Stimulated activated naive B cell treated with anti-CD40 and anti-IgM and Interleukin-4, amounts not matched to agents 10 μg/mL and 1 μg/mL and 100 μg/mL, for 72 hours (primary cell): ENCODE results near the gene BAIAP2.

Experiments
- ATAC-seq, 2 donors: fragments of 150-1000 bp; cut with Tn5 transposase; replicated peaks; 2 replicates each; pipeline ENCODE4 v1.10.0; 2021; ENCODE audit warnings: moderate library complexity in 1 of 2
- DNase-seq: peaks from one replicate; pipeline ENCODE4 v3.0.0; 2021
- H3K27ac Mint-ChIP-seq: one replicate; pipeline ENCODE4 v1.8.0; 2022; ENCODE audit warnings: mild to moderate bottlenecking, mixed read lengths
- H3K27me3 Mint-ChIP-seq, 2 donors: one replicate each; pipeline ENCODE4 v1.8.0; 2022; ENCODE audit warnings: mixed read lengths in 2 of 2
- H3K36me3 Mint-ChIP-seq, 2 donors: one replicate each; pipeline ENCODE4 v1.8.0; 2022; ENCODE audit warnings: mixed read lengths in 2 of 2, mild to moderate bottlenecking in 1 of 2
- H3K4me1 Mint-ChIP-seq, 2 donors: one replicate each; pipeline ENCODE4 v1.8.0; 2022; ENCODE audit warnings: mixed read lengths in 2 of 2, mild to moderate bottlenecking in 1 of 2
- H3K4me3 Mint-ChIP-seq, 2 donors: one replicate each; pipeline ENCODE4 v1.8.0; 2022; ENCODE audit warnings: mild to moderate bottlenecking in 2 of 2, mixed read lengths in 2 of 2, moderate library complexity in 1 of 2
- H3K9me3 Mint-ChIP-seq, 2 donors: one replicate each; pipeline ENCODE4 v1.8.0; 2022; ENCODE audit warnings: mixed read lengths in 2 of 2, mild to moderate bottlenecking in 1 of 2

The BAIAP2 gene

DNA sequence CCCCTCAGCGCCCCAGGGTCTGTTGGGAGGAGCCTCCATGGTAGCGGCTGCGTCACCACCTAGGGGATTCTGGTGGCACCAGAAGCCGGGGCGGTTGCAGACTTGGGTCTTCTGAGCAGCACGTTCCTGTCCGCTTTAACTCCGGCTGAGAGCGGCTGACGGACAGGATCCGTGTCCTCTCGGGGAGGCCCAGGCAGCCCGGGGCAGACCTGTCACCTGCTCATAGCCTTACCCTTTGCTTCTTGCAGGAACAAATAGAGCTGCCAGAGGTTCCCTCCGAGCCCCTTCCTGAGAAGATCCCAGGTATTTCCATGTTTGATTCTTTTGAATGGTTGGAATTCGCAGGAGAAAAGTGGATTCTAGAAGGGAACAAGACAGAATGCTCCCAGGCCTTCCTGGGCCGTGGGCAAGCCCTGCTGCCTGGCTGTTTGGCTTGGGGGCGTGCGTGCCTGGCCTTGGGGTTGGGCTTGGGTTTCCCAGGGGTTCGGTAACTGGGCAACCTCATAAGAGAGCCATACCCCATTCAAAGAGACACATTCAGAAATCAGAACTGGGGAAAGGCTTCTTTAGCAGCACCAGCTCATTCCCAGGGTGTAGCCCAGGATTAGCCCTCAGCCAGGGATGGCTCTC is 36.7 kb upstream of the BAIAP2 start:
- DNase-seq = no peak

DNA sequence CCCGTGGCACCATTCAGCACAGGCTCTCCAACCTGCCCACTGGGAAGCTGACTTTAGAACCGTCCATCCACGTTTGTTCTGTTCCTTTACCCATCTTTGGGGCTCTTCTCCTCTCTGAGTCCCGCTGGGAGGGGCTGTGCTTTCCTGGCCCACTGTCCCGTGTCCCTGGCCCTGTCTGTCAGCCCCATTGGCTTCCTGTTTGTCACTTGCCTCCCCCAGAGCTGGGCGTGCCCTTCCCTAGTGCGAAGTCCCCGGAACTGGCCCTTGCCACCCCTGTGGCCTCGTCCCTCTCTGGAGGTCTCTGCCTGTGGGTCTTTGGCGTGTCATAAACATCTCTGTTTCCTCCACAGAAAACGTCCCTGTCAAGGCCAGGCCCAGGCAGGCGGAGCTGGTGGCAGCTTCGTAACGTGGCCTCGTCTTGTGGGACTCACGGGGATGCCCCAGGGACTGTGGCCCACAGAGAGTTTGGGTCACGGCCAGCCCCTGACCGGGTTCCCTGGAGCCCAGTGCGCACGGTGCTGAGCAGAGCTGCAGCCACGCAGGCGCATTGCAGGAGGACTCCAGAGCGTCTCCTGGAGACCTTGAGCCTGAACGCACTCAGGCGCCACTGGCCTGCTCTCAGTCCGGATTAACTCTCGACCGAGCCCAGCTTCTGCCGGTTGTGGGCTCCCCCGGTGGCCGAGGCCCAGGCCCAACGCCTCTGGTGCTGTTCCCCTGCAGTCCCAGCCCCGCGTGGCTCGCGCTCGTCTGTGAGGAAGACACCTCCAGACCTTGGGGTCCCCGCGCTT is 36.0 kb upstream of the BAIAP2 start:
- no peak for ATAC-seq
- H3K4me3 Mint-ChIP-seq = no peak overlapping the region

More for the DNA sequence above, 36.7 kb upstream of the BAIAP2 start:
- Mint-ChIP-seq H3K9me3 (no peaks in the 10 kb centered on the region), H3K4me1 (peaks cover 4 to 14% of the 10 kb centered on the region in 2 donors), H3K27ac (no peak overlapping the region), H3K36me3 (peaks cover 35 to 41% of the 10 kb centered on the region in 2 donors), H3K27me3 (peaks cover 6 to 14% of the 10 kb centered on the region in 2 donors), H3K4me3 (no peak overlapping the region)
- no peak for ATAC-seq

DNA sequence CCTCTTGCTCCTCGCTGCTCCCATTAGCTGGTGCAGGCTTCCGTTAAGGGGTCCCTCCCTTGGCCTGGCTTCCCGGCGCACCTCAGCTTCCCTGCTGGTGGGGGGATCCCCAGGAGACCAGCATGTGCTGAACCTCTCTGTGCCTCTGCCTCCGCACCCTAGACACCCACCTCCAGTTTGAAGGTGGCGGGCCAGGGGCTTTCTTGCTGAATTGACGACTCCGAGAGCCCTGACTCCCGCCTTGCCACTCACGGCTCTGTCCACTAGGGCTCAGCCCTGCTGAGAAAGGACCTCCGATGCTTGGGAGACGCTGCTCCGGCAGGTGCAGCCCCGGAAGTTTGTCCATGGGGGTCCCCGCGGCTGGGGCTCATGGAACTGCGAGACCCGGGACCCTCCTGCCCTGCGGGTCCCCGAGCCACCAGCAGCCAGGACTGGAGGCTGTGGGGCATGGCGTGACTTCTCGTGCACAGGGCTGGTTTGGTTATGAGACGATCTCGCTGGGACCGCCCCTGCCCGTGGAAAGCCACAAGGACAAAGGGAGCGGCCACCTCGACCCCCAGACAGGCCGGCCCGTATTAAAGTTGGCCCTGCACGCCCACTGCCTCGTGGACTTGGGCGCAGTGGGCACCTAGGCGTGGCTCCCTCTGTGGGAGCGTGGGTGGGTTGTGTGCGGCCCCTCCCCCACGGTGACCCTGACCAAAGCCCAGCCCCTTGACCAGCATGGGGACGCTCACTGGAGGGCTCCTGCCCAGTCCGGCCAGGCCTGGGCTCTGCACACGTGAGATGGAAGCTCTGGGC is 35.2 kb upstream of the BAIAP2 start:
- Mint-ChIP-seq H3K4me3 (no peak overlapping the region), H3K9me3 (no peaks in the 10 kb centered on the region), H3K36me3 (peaks cover 35 to 38% of the 10 kb centered on the region in 2 donors), H3K27me3 (peaks cover 18 to 24% of the 10 kb centered on the region in 2 donors), H3K27ac (no peak overlapping the region), H3K4me1 (peaks cover 7 to 19% of the 10 kb centered on the region in 2 donors)
- DNase-seq (no peak), ATAC-seq (no peak)

More for the DNA sequence above, 36.0 kb upstream of the BAIAP2 start:
- H3K36me3 Mint-ChIP-seq = peaks cover 35 to 41% of the 10 kb centered on the region in 2 donors
- peaks cover 13 to 21% of the 10 kb centered on the region in 2 donors for H3K27me3 Mint-ChIP-seq
- no peak overlapping the region for H3K27ac Mint-ChIP-seq
- peaks cover 4 to 14% of the 10 kb centered on the region in 2 donors for H3K4me1 Mint-ChIP-seq
- DNase-seq = no peak
- no peaks in the 10 kb centered on the region for H3K9me3 Mint-ChIP-seq

DNA sequence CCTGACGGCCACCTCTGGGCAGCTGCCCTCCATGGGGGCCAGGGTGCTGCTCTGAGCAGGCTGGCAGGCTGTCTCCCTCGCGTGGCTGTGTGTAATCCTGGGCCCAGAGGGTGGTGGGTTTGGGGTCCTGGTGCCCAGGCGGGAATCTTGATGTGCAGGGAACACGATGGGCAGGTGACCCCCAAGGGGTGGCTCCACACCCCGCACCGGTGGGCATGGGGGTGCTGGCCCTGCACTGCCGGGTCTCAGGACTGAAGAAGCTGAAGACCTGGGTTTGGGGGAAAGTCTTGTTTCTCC is 34.7 kb upstream of the BAIAP2 start:
- no peak overlapping the region for H3K4me3 Mint-ChIP-seq
- H3K27me3 Mint-ChIP-seq = peaks cover 21 to 28% of the 10 kb centered on the region in 2 donors
- H3K4me1 Mint-ChIP-seq = peaks cover 8 to 21% of the 10 kb centered on the region in 2 donors
- no peaks in the 10 kb centered on the region for H3K9me3 Mint-ChIP-seq
- no peak for DNase-seq
- no peak overlapping the region for H3K27ac Mint-ChIP-seq
- ATAC-seq = no peak
- peaks cover 32 to 36% of the 10 kb centered on the region in 2 donors for H3K36me3 Mint-ChIP-seq

DNA sequence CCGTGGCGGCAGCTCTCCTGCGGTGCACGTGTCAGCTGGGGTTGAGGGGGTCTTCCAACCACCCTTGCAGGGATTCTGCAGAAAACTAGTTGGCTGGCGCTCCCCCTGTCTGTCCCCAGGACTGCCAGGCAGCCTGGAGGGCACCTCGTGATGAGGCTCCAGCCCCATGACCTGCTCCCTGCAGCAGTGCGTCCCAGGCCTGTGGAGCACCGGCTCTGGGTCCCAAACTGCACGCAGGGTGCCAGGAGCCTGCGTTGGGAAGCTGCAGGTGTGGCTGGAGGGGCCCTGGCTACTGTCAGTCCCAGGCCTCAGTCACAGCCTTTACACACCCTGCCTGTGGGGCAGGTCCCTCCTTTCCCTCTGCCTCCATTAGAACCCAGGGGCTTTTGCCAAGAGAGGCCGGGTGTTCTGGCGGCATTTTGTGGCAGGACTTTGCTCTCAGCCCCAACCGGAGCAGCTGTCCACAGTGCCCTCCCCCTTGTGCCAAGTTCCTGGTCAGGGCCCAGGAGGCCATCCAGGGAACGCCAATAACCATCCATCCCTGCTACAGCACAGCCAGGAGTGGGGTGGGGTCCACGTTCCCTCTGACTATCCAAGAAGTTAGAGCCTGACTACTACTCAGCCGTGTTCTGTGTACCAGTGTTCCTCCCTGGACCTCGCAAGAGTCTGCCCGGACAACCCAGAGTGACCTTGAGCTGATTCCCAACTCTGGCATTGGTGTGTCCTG is 34.2 kb upstream of the BAIAP2 start:
- DNase-seq (no peak), ATAC-seq (no peak)
- Mint-ChIP-seq H3K4me3 (no peak overlapping the region), H3K36me3 (peaks cover 26 to 31% of the 10 kb centered on the region in 2 donors), H3K27ac (peak overlapping the region; percentile 20), H3K4me1 (peaks cover 8 to 21% of the 10 kb centered on the region in 2 donors), H3K27me3 (peaks cover 21 to 28% of the 10 kb centered on the region in 2 donors), H3K9me3 (no peaks in the 10 kb centered on the region)

DNA sequence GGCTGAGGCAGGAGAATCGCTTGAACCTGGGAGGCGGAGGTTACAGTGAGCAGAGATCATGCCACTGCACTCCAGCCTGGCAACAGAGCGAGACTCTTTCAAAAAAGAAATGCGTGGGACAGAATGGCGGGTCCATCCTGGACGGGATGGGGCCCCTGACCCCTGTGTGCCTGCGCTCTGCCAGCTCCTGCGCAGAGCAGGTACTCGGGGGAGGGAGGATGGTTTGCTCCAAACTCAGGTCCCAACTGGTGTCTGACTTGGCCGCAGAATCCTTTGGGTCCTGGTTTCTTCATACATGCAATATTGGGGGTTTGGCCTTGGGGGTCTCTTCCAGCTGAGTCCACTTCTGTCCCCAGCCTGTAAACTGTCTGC is 33.0 kb upstream of the BAIAP2 start:
- Mint-ChIP-seq H3K27ac (no peak overlapping the region), H3K27me3 (peaks cover 25 to 35% of the 10 kb centered on the region in 2 donors), H3K36me3 (peaks cover 18 to 22% of the 10 kb centered on the region in 2 donors), H3K4me1 (peaks cover 8 to 21% of the 10 kb centered on the region in 2 donors), H3K4me3 (no peak overlapping the region), H3K9me3 (no peaks in the 10 kb centered on the region)
- DNase-seq (no peak), ATAC-seq (no peak)

DNA sequence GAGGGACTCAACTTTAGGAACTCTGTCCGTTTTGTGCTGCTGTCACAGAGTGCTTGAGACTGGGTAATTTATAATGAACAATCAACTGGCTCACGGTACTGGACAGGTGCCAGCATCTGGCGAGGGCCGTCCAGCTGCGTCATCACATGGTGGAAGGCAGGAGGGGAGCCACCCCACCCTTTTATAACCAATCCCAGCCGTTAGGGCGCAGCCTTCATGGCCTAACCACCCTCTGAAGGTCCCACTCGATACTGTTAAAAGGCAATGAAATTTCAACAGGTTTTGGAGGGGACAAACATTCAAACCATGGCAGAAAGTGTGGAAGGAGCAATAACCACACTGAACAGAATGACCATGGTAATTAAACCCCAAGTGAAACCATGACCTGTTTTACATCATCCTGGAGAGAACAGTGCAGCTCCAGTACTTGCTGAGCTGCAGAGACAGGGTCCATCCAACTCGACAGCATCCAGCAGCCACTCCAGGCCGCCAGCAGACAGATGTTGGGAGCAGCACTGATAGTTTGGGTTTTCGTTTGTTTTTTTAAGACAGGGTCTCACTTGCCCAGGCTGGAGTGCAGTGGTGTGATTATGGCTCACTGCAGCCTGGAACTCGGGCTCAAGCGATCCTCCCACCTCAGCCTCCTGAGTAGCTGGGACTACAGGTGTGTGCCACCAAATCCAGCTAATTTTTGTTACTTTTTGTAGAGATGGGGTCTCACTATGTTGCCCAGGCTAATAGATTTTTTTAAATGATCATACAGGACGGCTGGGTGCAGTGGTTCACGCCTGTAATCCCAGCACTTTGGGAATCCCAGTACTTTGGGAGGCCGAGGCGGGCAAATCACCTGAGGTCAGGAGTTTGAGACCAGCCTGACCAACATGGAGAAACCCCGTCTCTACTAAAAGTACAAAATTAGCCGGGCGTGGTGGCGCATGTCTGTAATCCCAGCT is 32.3 kb upstream of the BAIAP2 start:
- H3K27ac Mint-ChIP-seq = peak overlapping the region; percentile 47
- no peaks in the 10 kb centered on the region for H3K9me3 Mint-ChIP-seq
- peak overlapping the region in 1 of 2 donors; percentile 27 for H3K4me3 Mint-ChIP-seq
- H3K36me3 Mint-ChIP-seq = peaks cover 15 to 20% of the 10 kb centered on the region in 2 donors
- peaks cover 26 to 35% of the 10 kb centered on the region in 2 donors for H3K27me3 Mint-ChIP-seq
- no peak for ATAC-seq
- no peak for DNase-seq
- peaks cover 8 to 21% of the 10 kb centered on the region in 2 donors for H3K4me1 Mint-ChIP-seq

DNA sequence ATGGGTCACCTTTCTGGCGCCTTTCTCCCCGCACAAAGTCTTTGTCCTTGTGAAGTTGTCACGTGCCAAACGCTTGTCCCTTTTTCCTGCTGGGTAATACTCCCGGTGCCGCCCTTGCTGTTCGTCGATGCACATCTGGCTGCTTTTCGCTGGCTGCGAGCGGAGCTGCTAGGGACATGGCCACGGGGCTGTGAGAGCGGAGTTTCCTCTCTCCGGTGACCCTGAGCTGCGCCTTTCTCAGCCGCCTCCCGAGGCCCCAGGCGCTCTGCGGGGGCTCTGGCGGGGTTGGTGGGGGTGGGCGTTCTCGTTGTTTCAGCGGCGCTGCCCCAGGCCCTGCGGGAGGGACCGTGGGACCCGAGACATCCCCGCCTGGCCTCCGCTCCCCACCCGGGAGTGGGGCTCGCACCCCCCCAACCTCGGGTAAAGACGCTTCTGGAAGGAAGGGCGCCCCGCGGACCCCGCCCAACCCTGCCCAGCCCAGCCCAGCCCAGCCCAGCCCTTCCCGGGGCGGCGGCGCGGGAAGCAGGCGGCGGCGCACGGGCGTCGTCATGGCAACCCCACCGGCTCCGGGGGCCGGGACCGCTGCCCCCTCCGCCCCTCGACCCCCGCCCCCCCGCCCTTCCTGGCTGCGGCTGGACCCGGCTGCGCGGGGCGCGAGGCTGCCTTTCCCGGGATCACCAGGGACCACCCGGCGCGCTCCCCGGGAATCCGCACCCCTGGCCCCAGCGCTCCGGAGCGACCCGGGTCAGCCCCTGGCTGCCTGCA is 31.1 kb upstream of the BAIAP2 start:
- Mint-ChIP-seq H3K4me1 (peaks cover 8 to 21% of the 10 kb centered on the region in 2 donors), H3K4me3 (peak overlapping the region; percentile 45 to 72)

DNA sequence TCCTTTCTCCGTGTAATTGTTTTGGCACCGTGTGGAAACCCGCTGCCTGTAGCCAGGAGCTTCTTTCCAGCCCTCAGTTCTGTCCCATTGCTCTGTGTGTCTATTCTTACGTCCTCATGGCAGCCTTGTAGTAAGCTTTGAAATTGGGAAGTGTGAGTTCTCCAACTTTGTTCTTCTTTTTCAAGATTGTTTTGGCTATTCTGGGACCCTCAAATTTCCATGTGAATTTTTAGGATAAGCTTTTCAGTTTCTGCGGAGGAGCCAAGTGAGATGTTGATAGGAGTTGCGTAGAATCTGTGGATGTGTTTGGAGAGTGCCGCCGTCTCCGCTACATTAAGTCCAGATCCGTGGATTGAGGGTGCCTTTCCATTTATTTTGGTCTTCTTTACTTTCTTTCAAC is 28.1 kb upstream of the BAIAP2 start:
- H3K27me3 Mint-ChIP-seq = peaks cover 26 to 37% of the 10 kb centered on the region in 2 donors
- ATAC-seq = no peak

More for the DNA sequence above, 31.1 kb upstream of the BAIAP2 start:
- DNase-seq (no peak), ATAC-seq (peak; percentile 45 to 46)
- Mint-ChIP-seq H3K9me3 (no peaks in the 10 kb centered on the region), H3K36me3 (peaks cover 12 to 17% of the 10 kb centered on the region in 2 donors), H3K27me3 (peaks cover 26 to 35% of the 10 kb centered on the region in 2 donors), H3K27ac (peak overlapping the region; percentile 43)

DNA sequence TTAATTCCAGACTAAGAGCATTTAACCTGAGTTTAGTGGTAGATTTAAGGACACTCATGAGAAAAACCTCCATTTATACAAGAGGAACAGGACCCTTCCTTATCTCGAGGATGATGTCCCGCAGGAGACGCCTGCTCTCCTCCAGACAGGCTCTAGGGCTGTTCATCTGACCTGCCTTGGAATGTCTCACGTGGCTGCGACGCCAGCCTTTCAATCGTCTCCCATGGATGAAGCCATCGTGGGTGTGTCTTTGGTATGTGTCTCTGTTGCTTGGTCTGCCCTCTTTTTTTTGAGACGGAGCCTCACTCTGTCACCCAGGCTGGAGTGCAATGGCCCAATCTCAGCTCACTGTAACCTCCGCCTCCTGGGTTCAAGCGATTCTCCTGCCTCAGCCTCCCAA is 26.8 kb upstream of the BAIAP2 start:
- Mint-ChIP-seq H3K9me3 (peaks cover 9 to 12% of the 10 kb centered on the region in 2 donors), H3K27ac (no peak overlapping the region), H3K4me3 (no peak overlapping the region), H3K27me3 (peaks cover 21 to 32% of the 10 kb centered on the region in 2 donors), H3K36me3 (peaks cover 7 to 10% of the 10 kb centered on the region in 2 donors), H3K4me1 (peaks cover 7 to 14% of the 10 kb centered on the region in 2 donors)
- no peak for ATAC-seq
- no peak for DNase-seq

More for the DNA sequence above, 28.1 kb upstream of the BAIAP2 start:
- Mint-ChIP-seq H3K4me1 (peaks cover 7 to 21% of the 10 kb centered on the region in 2 donors), H3K36me3 (peaks cover 7% of the 10 kb centered on the region in 2 donors), H3K4me3 (no peak overlapping the region), H3K9me3 (peaks cover 8 to 9% of the 10 kb centered on the region in 2 donors), H3K27ac (no peak overlapping the region)
- DNase-seq = no peak

DNA sequence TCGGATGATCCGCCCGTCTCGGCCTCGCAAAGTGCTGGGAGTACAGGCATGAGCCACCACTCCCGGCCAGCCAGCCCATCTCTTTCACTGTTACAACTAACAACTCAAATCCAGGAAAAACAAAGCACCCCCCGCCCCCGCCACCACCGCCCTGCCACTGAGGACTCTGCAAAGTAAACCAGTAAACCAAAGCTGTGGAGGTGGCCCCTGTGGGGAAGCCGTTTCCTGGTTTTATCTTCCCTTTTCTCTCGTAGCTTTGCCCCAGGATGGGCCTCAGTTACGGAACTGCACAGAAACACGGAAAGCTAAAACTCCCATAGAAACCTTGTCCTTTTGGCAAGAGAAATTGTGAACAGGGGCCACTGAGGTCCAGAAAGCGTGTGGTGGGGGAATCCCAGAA is 25.8 kb upstream of the BAIAP2 start:
- Mint-ChIP-seq H3K9me3 (peaks cover 9 to 12% of the 10 kb centered on the region in 2 donors), H3K27me3 (peaks cover 12 to 25% of the 10 kb centered on the region in 2 donors), H3K4me3 (no peak overlapping the region), H3K36me3 (peaks cover 7 to 10% of the 10 kb centered on the region in 2 donors), H3K27ac (no peak overlapping the region), H3K4me1 (peaks cover 5 to 7% of the 10 kb centered on the region in 2 donors)
- DNase-seq = no peak
- ATAC-seq = no peak

DNA sequence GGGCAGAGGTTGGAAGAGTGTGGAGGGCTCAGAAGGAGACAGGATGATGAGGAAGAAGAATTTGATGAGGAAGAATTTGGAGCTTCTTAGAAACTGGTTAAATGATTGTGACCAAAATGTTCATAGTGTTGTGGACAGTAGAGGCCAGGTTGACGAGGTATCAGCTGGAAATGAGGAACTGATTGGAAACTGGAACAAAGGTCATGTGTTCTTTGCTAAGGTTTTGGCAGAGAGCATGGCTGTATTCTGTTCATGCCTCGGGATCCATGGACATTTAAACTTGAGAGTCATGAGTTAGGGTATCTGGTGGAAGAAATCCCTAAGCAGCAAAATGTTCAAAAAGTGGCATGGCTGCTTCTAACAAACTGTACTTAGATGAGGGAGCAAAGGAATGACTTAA is 24.0 kb upstream of the BAIAP2 start:
- Mint-ChIP-seq H3K4me1 (no peaks in the 10 kb centered on the region), H3K9me3 (peaks cover 9 to 12% of the 10 kb centered on the region in 2 donors)

More for the DNA sequence above, 24.0 kb upstream of the BAIAP2 start:
- Mint-ChIP-seq H3K4me3 (no peak overlapping the region), H3K27ac (no peak overlapping the region), H3K27me3 (peaks cover 4 to 17% of the 10 kb centered on the region in 2 donors), H3K36me3 (peaks cover 7 to 10% of the 10 kb centered on the region in 2 donors)
- DNase-seq (no peak), ATAC-seq (no peak)
